NCI-H774 (cell line): ENCODE data around the gene TMEM37.

Experiments
- DNase-seq: peaks from one replicate; lab custom pipeline; 2025; lab: John Stamatoyannopoulos, UW

The TMEM37 gene

DNA sequence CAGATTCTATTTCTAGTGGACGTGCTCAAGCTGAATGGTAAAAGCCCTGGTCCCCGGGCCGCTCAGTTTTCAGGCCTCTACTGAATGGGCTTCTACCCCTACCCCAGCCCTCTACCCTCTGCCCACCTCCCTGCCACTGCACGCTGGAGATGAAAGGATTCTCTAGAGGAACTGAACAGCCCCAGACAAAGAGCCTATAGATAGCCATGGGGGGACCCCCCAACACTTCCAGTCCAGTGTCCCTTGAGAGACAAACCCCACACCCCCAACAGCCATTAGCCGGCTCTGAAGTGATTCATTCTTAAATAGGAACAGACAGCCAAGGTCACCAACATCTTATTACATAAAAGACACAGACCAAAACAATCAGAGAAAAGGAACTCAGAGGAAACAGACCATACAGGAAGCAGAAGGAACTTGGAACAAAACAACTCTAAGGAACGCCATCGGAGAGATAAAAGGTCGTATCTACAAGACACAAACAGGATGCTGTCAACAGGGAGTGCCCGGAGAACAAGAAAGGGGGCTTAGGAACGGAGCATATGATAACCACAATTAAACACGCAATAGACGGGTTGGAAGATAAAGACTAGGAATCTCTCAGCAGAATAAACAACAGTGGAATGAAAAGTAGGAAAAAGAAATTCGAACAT is 23.5 kb downstream of the TMEM37 start:
- DNase-seq: no peak

DNA sequence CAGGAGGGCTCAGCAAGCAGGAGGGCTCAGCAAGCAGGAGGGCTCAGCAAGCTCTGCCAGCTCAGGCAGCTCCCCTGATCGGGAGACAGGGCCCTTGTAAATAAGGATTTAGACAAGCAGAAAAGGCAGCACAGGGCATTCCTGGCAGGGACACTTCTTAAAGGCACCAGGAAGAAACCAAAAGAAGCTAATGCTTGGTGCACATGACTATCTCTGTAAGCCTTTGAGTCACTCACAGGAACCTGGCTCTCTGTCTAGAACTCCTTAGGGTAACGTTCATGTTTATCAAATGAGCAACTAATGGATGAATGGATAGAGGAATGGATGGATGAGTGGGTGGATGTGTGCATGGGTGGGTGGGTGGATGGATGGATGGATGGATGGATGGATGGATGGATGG is 28.4 kb downstream of the TMEM37 start:
- no peak for DNase-seq

DNA sequence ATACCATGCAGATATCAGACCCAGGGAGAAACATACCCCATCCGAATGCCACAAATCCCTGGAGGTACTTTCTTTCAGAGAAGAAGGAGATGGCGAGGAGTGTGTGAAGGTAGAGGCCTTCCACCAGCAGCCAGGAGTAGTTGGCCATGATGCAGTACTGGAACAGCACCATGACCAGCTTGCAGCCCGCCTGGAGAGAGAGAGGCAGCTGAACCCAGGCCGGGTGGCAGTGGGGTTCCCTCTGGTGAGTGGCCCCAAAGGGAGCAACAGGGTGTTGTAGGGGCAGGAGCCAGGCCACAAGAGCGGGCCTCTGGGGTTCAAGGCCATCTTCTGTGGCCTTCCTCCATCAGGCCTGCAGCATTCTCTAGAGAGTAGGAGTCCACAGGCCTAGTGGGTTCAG is 30.2 kb downstream of the TMEM37 start:
- no peak for DNase-seq

DNA sequence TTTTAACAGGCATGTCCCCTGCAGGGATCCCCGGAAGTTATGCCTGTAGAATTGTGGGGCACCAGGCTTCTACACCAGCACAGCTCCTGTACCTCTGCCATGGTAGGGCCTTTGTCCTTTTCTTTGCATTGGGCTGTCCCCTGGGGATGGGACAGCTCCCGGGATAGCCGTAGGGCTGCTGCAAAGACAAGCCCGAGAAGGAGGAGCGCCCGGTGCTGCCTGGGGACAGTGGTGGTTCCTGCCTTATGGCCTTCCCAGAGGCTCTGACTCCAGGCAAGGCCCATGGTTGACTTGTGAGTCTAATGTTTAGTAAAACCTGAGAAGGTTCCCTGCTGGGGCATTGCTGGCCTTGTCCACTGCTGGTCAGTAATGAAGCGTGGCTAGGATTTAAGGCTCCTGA is 30.9 kb downstream of the TMEM37 start:
- no peak for DNase-seq

DNA sequence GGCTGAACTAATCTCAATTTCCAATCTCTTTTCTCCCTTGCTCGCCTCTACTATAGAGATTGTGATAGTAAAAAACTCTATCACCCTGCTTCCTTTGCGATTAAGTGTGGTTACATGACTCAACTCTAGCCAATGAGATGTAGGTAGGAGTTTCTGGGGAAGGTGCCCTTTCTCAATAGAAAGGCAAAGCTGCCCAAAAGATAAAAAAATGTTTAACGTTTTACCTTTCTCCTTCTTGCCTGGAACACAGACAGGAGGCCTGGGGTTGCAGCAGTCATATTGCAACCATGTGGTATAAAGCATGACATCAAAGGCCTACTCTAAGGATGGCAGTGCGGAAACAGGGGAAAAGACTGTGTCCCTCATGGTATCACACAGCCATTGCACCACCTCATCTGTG is 31.5 kb downstream of the TMEM37 start:
- DNase-seq: no peak

DNA sequence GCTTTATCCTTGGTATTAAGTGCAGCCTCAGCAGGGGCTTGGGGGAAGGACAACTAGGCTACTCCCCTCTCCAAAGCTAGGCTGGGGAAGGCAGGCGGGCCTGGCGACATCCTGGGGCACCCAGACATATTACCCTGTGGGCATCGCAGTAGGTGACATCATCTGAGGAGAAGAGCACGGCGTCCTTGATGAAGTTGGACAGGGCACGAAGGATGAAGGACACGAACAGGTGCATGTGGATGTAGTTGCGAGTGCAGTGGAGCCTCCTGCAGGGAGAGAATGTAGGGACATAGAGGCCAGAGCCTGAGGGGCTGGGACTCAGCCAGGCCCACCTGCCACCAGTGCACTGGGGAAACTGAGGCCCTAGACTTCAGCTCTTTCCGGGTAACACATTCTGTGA is 32.3 kb downstream of the TMEM37 start:
- DNase-seq: no peak

DNA sequence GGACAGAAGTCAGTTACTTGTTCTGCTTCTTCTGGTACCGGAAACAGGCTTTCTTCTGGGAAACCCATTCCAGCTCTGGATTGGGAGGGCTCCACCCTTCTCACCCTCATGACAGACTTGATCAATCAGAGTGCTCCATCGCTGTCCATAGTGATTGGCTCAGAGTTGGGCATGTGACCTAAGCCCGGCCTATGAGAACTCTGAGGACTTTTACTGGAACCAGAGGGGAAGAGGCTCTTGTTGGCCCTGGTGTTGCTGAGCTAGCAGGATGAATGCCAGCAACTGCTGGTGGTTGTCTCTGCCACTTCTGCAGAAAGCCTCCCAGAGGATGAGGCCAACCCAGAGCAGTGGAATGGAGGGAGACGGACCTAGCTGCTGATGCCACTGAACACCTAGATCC is 33.3 kb downstream of the TMEM37 start:
- DNase-seq: no peak

DNA sequence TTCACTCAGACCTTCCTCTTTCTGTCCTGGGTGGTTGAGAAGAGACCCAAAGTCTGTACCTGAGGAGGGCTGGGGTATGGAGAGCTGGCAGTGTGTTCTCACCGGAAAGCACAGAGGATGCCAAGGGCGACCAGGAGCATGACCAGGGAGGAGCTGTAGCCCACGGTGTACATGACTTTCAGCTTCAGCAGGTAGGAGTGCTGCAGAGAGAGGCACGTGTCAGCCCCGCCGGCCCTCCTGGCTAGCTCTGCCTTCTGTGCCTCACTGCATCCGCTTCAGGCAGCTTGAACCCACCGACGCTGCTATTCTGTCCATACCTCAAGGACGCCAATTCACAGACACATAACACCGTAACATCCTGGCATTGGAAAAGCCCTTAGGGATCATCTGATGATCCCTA is 34.0 kb downstream of the TMEM37 start:
- no peak for DNase-seq

DNA sequence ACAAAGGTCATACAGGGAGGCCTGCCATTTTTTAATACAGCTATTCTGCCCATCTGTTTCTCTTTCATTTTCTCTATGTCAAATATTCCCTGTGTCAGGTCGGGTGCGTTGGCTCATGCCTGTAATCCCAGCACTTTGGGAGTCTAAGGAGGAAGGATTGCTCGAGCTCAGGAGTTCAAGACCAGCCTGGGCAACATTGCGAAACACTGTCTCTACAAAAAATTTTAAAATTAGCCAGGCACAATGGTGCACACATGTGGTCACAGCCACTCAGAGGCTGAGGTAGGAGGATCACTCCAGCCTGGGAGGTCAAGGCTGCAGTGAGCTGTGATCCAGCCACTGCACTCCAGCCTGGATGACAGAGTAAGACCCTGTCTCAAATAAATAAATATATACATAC is 34.7 kb downstream of the TMEM37 start:
- no peak for DNase-seq

DNA sequence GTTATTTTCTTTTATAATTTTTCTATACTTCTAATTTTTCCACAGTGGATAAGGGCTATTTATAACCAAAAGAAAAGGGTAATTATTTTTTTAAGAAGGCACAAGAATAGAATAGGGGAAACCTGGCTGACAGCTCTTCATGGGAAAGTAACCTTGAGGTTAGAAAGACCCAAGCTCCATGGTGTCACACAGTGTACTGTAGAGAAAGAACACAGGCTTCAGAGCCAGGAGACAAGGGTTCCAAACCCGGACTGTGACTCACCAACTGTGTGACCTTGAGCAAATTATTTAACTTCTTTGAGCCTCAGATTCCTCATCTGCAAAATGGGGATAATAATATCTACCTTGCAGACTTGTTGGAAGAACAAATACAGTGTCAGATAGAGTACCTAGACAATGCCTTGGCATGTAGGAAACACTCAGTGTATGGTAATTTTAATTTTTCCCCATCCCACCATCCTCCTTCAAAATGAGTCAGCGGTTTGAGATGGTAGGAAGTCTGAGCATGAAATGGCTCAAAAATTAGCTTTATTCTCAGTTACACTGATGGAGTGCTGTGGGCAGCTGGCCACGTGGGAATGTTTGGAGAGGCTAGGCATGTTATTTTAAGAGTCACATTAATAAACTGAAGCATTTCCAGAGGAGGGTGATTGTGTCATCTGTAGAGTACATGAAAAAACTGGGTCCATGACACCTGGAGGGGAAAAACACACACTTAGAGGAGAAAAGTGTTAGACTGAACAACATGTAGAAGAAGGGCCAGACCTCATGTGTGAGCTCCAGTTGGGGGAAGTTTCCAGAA is 36.7 kb downstream of the TMEM37 start:
- DNase-seq: peak; percentile 40

DNA sequence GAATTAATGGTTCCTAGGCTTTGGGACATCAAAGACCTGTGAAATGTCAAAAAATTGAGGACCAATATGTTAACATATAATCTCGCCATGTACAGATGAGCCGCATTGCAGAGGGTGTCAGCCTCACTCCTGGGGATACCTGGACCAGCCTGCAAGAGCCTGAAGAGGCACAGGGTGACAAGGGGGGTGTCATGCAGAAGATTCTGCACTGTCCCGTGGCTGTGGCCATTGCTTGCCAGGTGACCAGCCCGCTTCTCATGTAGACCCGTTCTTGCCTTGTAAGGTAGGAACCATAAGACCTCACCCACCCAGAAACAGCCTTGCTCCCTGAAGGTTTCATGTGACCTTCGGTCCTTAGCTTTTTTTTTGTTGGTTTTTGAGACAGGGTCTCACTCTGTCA is 37.5 kb downstream of the TMEM37 start:
- DNase-seq: no peak

DNA sequence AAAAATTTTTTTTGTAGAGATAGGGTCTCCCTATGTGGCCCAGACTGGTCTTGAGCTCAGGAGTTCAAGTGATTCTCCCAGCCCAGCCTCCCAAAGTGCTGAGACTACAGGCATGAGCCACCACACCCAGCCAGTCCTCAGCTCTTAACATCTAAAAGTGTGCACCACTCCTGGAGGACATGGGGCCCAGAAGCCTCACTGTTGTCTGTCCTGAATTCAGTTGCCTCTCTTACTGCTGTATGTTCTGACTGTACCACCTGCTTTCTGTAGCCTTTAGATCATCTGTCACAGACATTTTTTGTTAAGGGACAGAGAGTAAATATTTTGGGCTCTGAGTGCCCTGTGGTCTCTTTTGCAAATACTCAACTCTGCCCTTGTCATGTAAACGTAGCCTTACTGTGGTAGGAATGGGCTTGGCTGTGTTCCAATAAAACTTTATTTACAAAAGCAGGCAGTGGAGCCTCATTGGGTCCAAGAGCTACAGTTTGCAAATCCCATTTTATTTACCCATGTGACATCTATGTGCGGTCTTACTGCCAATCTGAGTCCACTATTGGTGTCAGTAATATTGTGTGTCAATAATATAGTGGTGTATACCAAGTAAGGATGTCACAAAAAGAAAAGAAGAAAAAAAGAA is 38.1 kb downstream of the TMEM37 start:
- DNase-seq: peak; percentile 95

DNA sequence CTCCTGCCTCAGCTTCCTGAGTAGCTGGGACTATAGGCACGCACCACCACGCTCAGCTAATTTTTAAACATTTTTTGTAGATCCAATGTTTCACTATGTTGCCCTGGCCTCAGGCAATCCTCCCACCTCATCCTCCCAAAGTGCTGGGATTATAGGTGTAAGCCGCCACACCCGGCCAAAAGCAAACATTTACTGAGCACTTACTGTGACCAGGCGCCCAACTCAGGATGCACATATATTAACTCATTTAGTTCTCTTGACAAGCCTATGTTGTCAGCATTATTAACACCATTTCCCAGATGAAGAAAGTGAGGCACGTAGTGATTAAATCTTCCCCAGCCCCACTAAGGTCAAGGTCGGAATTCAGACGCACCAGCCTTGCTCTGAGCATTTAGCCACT is 41.1 kb downstream of the TMEM37 start:
- no peak for DNase-seq

DNA sequence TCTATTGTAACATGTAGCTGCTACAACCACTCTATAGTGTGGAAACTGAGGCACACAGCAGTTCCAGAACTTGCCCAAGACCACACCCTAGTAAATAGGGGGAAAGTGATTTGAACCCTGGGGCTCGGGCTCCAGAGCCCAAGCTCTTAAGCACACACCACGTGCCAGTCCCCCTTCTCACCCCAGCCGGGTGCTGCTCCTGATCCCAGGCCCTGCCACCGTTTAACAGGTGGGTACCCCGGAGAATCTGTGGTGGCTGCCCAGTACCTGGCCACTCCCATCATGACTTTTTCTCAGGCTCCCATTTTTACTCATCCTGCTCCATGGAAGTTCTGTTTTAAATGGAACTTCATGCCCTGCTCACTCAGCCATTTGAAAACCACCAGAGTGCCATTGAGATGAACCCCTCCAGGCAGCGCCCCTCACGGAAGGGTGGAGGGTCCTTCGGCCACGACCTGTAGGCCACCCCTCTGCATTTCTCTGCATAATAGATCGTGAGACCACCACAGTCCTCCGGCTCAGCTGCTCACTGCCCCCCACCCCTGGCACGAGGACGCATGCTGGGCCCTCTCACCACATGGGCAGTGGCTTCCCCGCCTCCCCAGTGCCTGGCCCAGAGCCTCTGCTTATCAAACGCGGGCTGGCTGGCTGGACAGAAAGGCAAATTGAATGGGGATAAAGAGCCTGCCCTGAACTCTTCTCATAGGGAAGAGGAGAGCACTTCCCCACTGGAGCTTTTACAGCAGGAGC is 42.1 kb downstream of the TMEM37 start:
- no peak for DNase-seq

DNA sequence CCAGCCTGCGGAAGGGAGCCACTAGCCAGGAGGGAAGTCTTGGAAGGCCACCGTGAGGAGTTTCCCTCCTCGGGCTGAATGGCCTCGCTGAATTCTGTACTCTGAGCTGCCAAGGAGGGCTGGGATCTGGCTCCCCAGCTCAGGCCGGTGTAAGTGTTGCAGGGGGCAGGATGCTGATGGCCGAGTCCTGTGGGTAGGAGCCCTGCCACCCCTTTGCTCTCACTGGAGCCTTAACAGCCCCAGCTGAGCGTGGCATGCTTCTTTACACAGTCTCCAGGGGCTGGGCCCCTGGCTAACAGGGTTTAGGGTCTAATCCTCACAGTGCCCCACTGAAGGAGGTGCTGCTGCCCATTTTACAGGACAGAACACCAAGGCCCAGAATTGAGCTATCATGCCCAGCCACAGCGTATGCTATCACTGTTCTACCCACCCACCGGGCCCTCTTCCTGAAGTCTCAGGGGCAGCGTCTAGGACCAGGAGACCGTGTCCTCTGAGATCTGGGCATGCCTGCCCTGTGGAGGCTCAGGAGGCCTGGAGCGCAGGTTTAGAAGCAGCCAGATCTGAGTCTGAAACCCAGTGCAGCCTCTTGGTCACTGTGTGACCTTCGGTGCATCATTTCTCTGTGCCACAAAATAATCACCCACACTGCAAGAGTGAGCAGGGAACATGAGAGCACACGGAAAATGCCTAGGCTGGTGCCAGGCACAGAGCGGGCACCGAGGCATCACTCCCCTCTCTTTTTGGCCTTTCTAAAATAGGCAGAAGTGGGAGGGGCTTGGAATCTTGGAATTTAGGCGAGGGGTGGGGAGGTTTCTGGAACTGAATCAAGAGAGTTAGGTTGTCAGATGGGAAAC is 42.9 kb downstream of the TMEM37 start:
- no peak for DNase-seq

DNA sequence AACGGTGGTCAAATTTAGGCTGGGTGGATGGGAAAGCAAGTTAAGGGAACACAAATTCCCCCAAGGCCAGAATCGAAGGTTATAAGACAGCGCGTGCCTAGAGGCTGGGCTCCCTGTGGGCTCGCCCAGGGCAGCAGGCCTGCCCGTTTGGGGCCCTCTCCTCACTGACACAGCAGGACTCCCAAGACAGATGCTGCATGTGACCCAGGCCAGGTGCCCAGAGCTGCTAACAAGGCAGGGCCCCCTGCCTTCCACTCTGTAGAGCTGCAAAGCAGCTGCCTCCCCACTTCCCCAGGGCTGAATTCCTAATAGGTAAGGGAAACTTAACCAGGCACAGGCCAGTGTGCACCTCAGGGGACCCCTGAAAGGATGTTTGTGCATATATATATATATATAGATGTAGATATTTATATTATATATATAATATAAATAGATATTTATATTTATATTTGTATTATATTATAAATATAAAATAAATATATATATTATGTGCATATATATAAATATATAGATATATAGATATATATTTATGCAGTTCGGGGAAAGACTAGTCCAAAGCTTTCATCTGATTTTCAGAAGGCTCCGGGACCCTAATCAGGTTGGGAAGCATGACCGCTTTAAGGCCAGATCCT is 43.7 kb downstream of the TMEM37 start:
- no peak for DNase-seq

DNA sequence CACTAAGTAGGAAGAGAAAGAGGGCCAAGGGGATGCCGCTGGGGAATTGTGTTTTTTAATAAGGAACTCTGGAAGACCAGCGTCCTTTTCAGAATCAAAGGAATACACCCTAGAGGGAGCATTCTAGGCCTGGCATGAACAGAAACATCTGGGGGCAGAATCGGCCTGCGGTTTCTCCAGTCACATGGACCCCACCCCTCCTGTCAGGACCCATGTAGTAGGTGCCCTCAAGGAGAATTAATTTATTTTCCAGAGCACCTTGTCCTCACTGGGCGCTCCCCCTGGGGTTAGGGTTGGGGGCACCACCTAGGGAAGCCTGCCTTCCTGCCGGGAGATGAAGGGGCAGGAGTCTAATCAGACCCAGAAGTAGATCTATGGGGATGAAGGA is 44.2 kb downstream of the TMEM37 start:
- no peak for DNase-seq

DNA sequence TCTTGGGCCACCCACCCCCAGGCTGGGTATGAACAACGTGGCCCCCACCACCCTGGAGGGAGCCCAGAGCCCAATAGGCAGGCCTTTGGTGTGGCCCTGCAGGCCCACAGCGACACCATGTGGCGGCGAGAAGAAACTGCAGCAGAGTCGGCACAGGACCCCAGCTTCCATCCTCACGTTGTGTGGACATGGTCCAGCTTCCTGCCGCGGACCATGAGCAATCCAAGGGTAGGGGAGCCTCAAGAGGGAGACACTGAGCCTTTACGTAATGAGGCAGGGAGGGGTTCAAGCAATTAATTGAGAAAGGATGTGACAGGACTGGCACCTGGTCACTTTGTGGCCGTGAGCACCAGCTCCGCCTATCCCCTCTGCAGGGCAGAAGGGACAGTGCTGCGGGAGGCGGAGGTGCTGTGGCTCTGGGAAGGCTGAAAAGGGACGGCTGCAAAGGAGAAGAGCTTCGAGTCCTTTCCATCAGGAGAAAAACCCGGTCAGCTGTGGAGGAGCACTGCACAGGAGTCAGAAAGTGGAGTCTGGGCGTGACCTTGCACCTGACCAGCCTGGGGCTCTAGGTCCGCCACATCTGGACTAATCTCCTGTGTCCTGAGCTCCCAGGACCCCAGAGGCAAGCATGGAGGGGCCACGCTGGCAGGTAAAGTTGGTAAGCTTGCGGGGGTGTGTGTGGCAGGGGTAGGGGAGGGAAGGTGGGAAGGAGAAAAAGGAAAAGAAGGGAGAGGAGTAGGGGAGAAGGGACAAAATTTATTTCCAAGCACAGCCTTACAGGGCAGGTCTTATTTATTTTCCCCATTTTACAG is 44.9 kb downstream of the TMEM37 start:
- peak; percentile 39 for DNase-seq

DNA sequence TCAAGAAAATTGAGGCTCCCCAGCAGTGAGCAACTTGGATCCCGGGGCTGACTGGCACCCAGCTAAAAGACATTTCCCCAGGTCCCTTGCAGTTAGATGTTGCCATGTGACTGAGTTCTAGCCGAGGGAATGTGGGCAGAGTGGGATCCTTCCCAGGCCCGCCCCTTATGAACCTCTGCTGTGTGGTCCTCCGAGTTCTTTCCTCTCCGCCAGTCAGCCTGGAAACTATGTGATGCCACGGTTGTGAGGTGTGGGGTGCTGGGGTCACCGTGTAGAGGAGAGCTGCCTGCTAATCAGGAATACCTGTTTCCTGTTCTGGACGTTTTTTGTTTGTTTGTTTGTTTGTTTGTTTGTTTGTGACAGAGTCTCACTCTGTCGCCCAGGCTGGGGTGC is 45.5 kb downstream of the TMEM37 start:
- DNase-seq: no peak

DNA sequence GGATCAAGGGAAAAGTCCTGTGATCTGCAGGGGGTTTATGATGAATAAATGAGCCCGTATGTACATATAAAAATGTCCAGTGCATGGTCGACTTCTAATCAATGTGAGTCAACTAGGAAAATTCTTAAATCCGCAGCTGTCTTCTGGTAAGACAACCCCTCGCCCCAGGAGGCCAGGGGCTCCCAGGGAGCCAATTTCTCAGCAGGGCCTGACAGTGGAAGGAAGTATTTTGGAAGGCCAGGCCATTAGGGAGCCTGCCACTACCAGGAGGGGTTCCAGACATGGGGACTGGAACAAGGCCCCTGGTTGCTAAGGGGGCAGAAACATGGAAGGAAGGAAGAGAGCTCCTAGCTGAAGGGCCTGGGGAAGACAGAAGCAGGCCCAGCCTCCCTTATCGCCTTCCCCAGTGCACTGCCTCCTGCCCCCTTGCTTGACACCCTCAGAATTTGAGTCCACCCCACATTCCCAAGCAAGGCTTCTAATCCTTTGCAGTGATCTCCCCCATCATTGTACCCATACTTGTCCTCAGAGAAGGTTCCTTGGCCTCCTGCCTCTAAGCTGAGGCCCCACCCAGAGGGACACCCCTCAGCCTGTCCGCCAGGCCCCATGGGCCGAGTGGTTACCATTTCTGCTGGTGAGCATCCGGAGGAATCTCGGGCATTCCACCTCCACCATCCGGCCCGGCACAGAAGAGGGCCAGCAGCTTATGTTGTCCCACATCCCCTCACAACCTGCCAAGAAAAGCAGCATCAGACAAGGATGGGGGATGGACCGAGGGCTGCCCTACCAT is 46.7 kb downstream of the TMEM37 start:
- DNase-seq: no peak
